ENCODE data around the gene LRBA.

The LRBA gene

DNA sequence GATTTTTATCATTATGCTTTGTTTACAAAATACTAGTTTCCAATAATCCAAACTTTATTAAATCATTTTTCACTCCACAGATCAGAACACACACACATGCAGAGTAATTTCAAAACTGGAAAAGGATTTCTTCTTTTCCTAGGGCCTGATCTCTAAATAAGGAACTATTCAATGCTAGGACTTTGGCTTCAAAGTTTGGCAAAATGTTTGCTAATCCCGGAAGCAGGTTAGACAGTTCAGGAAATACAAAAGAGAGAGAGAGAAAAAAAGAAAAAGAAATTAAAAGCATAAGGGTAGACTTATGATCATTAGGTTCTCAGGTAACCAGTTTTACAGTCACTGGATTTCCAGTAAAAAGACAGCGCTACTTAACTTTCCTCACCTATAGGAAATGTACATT, 725.9 kb downstream of the LRBA start:
- Histone ChIP-seq H2AFZ (ENCODE audit: low read length) (no peak overlapping the region), H3K9me3 (replicated peaks; ENCODE audit: insufficient read depth, low read length) (no peaks in the 10 kb centered on the region), H3K4me3 (ENCODE audit: low read length) (no peak overlapping the region), H3K79me2 (ENCODE audit: low read length) (no peaks in the 10 kb centered on the region), H3K4me2 (ENCODE audit: low read depth, low read length) (no peak overlapping the region), H3K9ac (ENCODE audit: low read length) (no peak overlapping the region), H3K9me2 (replicated peaks; ENCODE audit: insufficient read depth, low read length) (no peaks in the 10 kb centered on the region), H3F3A (ENCODE audit: insufficient read depth, low read length) (no peaks in the 10 kb centered on the region), H3K27me3 (replicated peaks; ENCODE audit: insufficient read depth, low read length) (no peaks in the 10 kb centered on the region), H3K36me3 (replicated peaks; ENCODE audit: insufficient read depth, low read length) (no peaks in the 10 kb centered on the region), H4K20me1 (ENCODE audit: insufficient read depth, low read length) (no peaks in the 10 kb centered on the region), H3K27ac (ENCODE audit: low read length) (no peak overlapping the region), H3K4me1 (ENCODE audit: low read length) (no peaks in the 10 kb centered on the region)
- DNase-seq: no peak
- TF ChIP-seq EZH2phosphoT487 (IDR thresholded peaks at IDR 0.05; ENCODE audit: low read length): no peak
- TF ChIP-seq, protein P1, sequence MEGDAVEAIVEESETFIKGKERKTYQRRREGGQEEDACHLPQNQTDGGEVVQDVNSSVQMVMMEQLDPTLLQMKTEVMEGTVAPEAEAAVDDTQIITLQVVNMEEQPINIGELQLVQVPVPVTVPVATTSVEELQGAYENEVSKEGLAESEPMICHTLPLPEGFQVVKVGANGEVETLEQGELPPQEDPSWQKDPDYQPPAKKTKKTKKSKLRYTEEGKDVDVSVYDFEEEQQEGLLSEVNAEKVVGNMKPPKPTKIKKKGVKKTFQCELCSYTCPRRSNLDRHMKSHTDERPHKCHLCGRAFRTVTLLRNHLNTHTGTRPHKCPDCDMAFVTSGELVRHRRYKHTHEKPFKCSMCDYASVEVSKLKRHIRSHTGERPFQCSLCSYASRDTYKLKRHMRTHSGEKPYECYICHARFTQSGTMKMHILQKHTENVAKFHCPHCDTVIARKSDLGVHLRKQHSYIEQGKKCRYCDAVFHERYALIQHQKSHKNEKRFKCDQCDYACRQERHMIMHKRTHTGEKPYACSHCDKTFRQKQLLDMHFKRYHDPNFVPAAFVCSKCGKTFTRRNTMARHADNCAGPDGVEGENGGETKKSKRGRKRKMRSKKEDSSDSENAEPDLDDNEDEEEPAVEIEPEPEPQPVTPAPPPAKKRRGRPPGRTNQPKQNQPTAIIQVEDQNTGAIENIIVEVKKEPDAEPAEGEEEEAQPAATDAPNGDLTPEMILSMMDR (IDR thresholded peaks at IDR 0.05; ENCODE audit: low read length): no peak
- TF ChIP-seq EZH2 (optimal IDR thresholded peaks at IDR 0.05; ENCODE audit: low read depth, low read length): no peak

DNA sequence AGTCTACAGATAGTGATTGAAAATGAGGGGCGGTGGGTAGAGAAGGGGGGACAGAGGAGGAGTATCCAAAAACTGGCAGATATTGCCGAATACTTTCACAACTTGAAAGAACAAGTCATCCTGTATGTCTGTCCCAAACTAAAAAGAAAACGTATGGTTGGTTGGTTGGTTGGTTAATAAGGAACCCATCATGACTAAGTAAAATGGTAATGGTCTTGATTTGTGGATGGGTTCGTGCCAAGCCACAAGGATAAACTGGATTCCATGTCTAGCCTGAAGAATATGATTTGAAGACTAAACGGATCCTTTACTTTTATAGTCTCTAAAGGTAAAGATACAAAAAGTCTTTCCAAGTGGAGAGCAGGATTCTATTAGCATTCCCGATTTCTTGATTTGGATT, 728.4 kb downstream of the LRBA start:
- Histone ChIP-seq H3K9me2 (replicated peaks; ENCODE audit: insufficient read depth, low read length) (no peaks in the 10 kb centered on the region), H4K20me1 (ENCODE audit: insufficient read depth, low read length) (no peaks in the 10 kb centered on the region), H3K79me2 (ENCODE audit: low read length) (no peaks in the 10 kb centered on the region), H2AFZ (ENCODE audit: low read length) (no peak overlapping the region), H3K4me3 (ENCODE audit: low read length) (no peak overlapping the region), H3K4me2 (ENCODE audit: low read depth, low read length) (no peak overlapping the region), H3K27me3 (replicated peaks; ENCODE audit: insufficient read depth, low read length) (no peaks in the 10 kb centered on the region), H3K27ac (ENCODE audit: low read length) (no peak overlapping the region), H3K36me3 (replicated peaks; ENCODE audit: insufficient read depth, low read length) (no peaks in the 10 kb centered on the region), H3K4me1 (ENCODE audit: low read length) (no peaks in the 10 kb centered on the region), H3K9ac (ENCODE audit: low read length) (no peak overlapping the region), H3F3A (ENCODE audit: insufficient read depth, low read length) (no peaks in the 10 kb centered on the region), H3K9me3 (replicated peaks; ENCODE audit: insufficient read depth, low read length) (no peaks in the 10 kb centered on the region)
- DNase-seq: no peak
- TF ChIP-seq EZH2phosphoT487 (IDR thresholded peaks at IDR 0.05; ENCODE audit: low read length): no peak
- no peak for TF ChIP-seq EZH2 (optimal IDR thresholded peaks at IDR 0.05; ENCODE audit: low read depth, low read length)
- TF ChIP-seq, protein P1 (IDR thresholded peaks at IDR 0.05; ENCODE audit: low read length): no peak

DNA sequence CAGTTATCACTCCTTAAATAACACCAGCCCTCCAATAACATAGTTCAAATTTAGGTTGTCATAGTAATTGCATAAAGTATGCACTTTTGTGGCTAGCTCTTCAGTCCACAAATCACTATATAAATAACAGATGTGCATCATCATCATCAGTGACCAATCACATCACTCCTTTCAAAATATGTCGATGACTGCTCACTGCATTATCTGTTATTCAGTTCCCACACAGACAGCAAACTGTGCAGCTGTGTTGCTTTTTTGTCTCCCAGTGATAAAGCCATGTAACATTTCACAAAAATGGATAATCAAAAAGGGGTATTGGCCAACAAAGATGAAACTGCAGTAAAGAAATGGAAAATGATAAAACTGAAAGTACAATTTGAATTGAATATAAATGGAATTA, 731.4 kb downstream of the LRBA start:
- Histone ChIP-seq H3K4me1 (ENCODE audit: low read length) (no peaks in the 10 kb centered on the region), H3K27me3 (replicated peaks; ENCODE audit: insufficient read depth, low read length) (no peaks in the 10 kb centered on the region), H4K20me1 (ENCODE audit: insufficient read depth, low read length) (no peaks in the 10 kb centered on the region), H3K36me3 (replicated peaks; ENCODE audit: insufficient read depth, low read length) (no peaks in the 10 kb centered on the region), H3K27ac (ENCODE audit: low read length) (no peak overlapping the region), H3K9me2 (replicated peaks; ENCODE audit: insufficient read depth, low read length) (no peaks in the 10 kb centered on the region), H3K4me2 (ENCODE audit: low read depth, low read length) (no peak overlapping the region), H3K4me3 (ENCODE audit: low read length) (no peak overlapping the region), H2AFZ (ENCODE audit: low read length) (no peak overlapping the region), H3K9me3 (replicated peaks; ENCODE audit: insufficient read depth, low read length) (no peaks in the 10 kb centered on the region), H3K9ac (ENCODE audit: low read length) (no peak overlapping the region), H3F3A (ENCODE audit: insufficient read depth, low read length) (no peaks in the 10 kb centered on the region), H3K79me2 (ENCODE audit: low read length) (no peaks in the 10 kb centered on the region)
- DNase-seq: no peak
- TF ChIP-seq, protein P1 (IDR thresholded peaks at IDR 0.05; ENCODE audit: low read length): no peak
- TF ChIP-seq EZH2 (optimal IDR thresholded peaks at IDR 0.05; ENCODE audit: low read depth, low read length) (no peak), EZH2phosphoT487 (IDR thresholded peaks at IDR 0.05; ENCODE audit: low read length) (no peak)

Measured in MM.1S (cell line).